AG04449 (cell line): ENCODE data around the gene CCNT1.

Experiments
- CTCF ChIA-PET: fragments of 350-600 bp; formaldehyde crosslinking; extraction: SDS; loops from one replicate; lab custom pipeline; 2021; ENCODE audit warnings: antibody characterized with exemption; lab: Yijun Ruan, JAX
- POLR2A ChIA-PET: fragments of 400-600, 350-600 bp; formaldehyde crosslinking; extraction: SDS; loops from one replicate; lab custom pipeline; 2020; ENCODE audit warnings: antibody characterized with exemption, inconsistent platforms; lab: Yijun Ruan, JAX
- DNase-seq: peaks from one replicate; pipeline ENCODE4 v3.0.0-alpha.2; 2010; ENCODE audit warnings: low read depth, low spot score
- H3K4me3 ChIP-seq: 2 replicates; pipeline ENCODE4 v1.5.1; 2011; ENCODE audit warnings: low read depth, mild to moderate bottlenecking, control low read depth, low read length
- TF ChIP-seq, protein P1 (sequence below): IDR thresholded peaks from one replicate; pipeline ENCODE4 v1.5.1; 2011; ENCODE audit warnings: mild to moderate bottlenecking, moderate library complexity, low read length, control low read depth, inconsistent platforms; ENCODE audit not compliant: insufficient read depth; ENCODE audit errors: missing control alignments

The CCNT1 gene

DNA sequence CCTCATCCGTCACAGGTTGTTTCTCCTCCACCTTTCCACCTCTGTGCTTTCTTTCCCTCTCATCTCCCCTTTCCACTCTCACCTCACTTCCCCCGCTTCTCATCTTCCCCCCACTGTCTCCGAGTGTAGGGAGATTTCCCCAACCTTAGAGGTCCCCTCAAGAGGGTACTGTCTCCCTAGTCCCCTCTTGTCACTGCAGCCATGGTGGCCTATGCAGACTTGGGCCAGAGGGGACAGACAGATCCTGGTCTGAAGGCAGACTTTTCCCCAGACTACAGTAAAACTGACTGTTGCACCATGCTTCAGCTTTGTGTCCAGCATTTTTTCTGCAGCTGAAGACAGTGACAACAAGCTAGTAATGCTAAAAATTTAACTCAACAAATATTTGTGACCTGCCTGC is 75.7 kb downstream of the CCNT1 start:
- TF ChIP-seq, protein P1, sequence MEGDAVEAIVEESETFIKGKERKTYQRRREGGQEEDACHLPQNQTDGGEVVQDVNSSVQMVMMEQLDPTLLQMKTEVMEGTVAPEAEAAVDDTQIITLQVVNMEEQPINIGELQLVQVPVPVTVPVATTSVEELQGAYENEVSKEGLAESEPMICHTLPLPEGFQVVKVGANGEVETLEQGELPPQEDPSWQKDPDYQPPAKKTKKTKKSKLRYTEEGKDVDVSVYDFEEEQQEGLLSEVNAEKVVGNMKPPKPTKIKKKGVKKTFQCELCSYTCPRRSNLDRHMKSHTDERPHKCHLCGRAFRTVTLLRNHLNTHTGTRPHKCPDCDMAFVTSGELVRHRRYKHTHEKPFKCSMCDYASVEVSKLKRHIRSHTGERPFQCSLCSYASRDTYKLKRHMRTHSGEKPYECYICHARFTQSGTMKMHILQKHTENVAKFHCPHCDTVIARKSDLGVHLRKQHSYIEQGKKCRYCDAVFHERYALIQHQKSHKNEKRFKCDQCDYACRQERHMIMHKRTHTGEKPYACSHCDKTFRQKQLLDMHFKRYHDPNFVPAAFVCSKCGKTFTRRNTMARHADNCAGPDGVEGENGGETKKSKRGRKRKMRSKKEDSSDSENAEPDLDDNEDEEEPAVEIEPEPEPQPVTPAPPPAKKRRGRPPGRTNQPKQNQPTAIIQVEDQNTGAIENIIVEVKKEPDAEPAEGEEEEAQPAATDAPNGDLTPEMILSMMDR = no peak
- ChIA-PET POLR2A (no interaction called here), CTCF (no interaction called here)
- DNase-seq = no peak
- no peak overlapping the region for H3K4me3 ChIP-seq

DNA sequence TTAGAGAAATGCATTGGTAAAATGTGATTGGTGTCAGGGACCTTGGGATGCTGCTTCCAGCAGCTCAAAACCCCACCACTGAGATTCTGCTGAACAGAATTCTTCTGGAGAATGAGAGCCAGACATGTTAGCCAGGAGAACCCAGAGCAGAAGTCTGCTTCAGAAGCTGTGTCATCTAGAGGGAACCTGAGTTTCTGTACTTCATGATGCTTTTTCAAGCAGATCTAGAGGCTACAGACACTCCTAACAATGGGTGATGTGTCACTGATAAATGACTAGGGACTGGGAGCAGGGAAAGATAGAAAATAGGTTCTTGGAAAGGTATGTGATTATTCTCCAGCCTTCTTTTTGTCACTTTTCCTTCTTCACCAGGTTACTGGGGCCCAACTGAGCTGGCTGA is 76.1 kb downstream of the CCNT1 start:
- no peak for DNase-seq
- POLR2A ChIA-PET = no interaction called here
- CTCF ChIA-PET = no interaction called here
- no peak overlapping the region for H3K4me3 ChIP-seq
- TF ChIP-seq, protein P1 = no peak
